ENCODE results near the gene OR4F6. TPM values are rescaled to one million over a fixed set of nuclear protein-coding genes. Genes with fewer than 3 reads are reported as not detected.
"Not testable (repeated sequence)": the region's sequence is repeated elsewhere in the genome, so short reads cannot be mapped to it uniquely, and the experiment has no call there.

Gene OR4F6
- total RNA-seq, 1 experiment from 2014 or later = not detected

- not testable (repeated sequence) for DNase-seq; H3K36me3 ChIP-seq (replicated peaks; ENCODE audit: control insufficient read depth, insufficient read depth, low read length); H3K4me3 ChIP-seq (ENCODE audit: insufficient read depth, low read depth, low read length); H3K27me3 ChIP-seq (ENCODE audit: control insufficient read depth, insufficient read depth, low read length)
Observed at GRCh38 chr15:101788503-101789269, 14.6 kb upstream of the OR4F6 start.

- not testable (repeated sequence) for H3K36me3 ChIP-seq (replicated peaks; ENCODE audit: control insufficient read depth, insufficient read depth, low read length); H3K4me3 ChIP-seq (ENCODE audit: insufficient read depth, low read depth, low read length); DNase-seq; H3K27me3 ChIP-seq (ENCODE audit: control insufficient read depth, insufficient read depth, low read length)
Observed at GRCh38 chr15:101790748-101791147, 12.6 kb upstream of the OR4F6 start.

- not testable (repeated sequence) for H3K4me3 ChIP-seq (ENCODE audit: insufficient read depth, low read depth, low read length); H3K27me3 ChIP-seq (ENCODE audit: control insufficient read depth, insufficient read depth, low read length); DNase-seq; H3K36me3 ChIP-seq (replicated peaks; ENCODE audit: control insufficient read depth, insufficient read depth, low read length)
Observed at GRCh38 chr15:101793981-101794380, 9.3 kb upstream of the OR4F6 start.

GRCh38 chr15:101795455-101795854 is 7.9 kb upstream of the OR4F6 start:
- H3K4me3 ChIP-seq (ENCODE audit: insufficient read depth, low read depth, low read length) = no peak overlapping the region
- no peaks in the 10 kb centered on the region for H3K36me3 ChIP-seq (replicated peaks; ENCODE audit: control insufficient read depth, insufficient read depth, low read length)
- no peak for DNase-seq
- no peaks in the 10 kb centered on the region for H3K27me3 ChIP-seq (ENCODE audit: control insufficient read depth, insufficient read depth, low read length)

- Histone ChIP-seq H3K27me3 (ENCODE audit: control insufficient read depth, insufficient read depth, low read length) (no peaks in the 10 kb centered on the region), H3K4me3 (ENCODE audit: insufficient read depth, low read depth, low read length) (no peak overlapping the region), H3K36me3 (replicated peaks; ENCODE audit: control insufficient read depth, insufficient read depth, low read length) (no peaks in the 10 kb centered on the region)
- no peak for DNase-seq
Observed at GRCh38 chr15:101799665-101800064, 3.6 kb upstream of the OR4F6 start.

- DNase-seq = no peak
- Histone ChIP-seq H3K36me3 (replicated peaks; ENCODE audit: control insufficient read depth, insufficient read depth, low read length) (no peaks in the 10 kb centered on the region), H3K27me3 (ENCODE audit: control insufficient read depth, insufficient read depth, low read length) (no peaks in the 10 kb centered on the region), H3K4me3 (ENCODE audit: insufficient read depth, low read depth, low read length) (no peak overlapping the region)
Observed at GRCh38 chr15:101801048-101801447, 2.3 kb upstream of the OR4F6 start.

- no peak for DNase-seq
- Histone ChIP-seq H3K36me3 (replicated peaks; ENCODE audit: control insufficient read depth, insufficient read depth, low read length) (no peaks in the 10 kb centered on the region), H3K4me3 (ENCODE audit: insufficient read depth, low read depth, low read length) (no peak overlapping the region), H3K27me3 (ENCODE audit: control insufficient read depth, insufficient read depth, low read length) (no peaks in the 10 kb centered on the region)
Observed at GRCh38 chr15:101803676-101804075, 367 bp downstream of the OR4F6 start.

GRCh38 chr15:101804375-101804774 is 1.1 kb downstream of the OR4F6 start:
- H3K27me3 ChIP-seq (ENCODE audit: control insufficient read depth, insufficient read depth, low read length) = no peaks in the 10 kb centered on the region
- DNase-seq = no peak
- H3K36me3 ChIP-seq (replicated peaks; ENCODE audit: control insufficient read depth, insufficient read depth, low read length) = no peaks in the 10 kb centered on the region
- no peak overlapping the region for H3K4me3 ChIP-seq (ENCODE audit: insufficient read depth, low read depth, low read length)

GRCh38 chr15:101804941-101805340 is 1.6 kb downstream of the OR4F6 start:
- Histone ChIP-seq H3K27me3 (ENCODE audit: control insufficient read depth, insufficient read depth, low read length) (no peaks in the 10 kb centered on the region), H3K4me3 (ENCODE audit: insufficient read depth, low read depth, low read length) (no peak overlapping the region), H3K36me3 (replicated peaks; ENCODE audit: control insufficient read depth, insufficient read depth, low read length) (no peaks in the 10 kb centered on the region)
- no peak for DNase-seq

GRCh38 chr15:101805605-101806345 is 2.5 kb downstream of the OR4F6 start:
- no peaks in the 10 kb centered on the region for H3K36me3 ChIP-seq (replicated peaks; ENCODE audit: control insufficient read depth, insufficient read depth, low read length)
- no peak overlapping the region for H3K4me3 ChIP-seq (ENCODE audit: insufficient read depth, low read depth, low read length)
- no peak for DNase-seq
- H3K27me3 ChIP-seq (ENCODE audit: control insufficient read depth, insufficient read depth, low read length) = no peaks in the 10 kb centered on the region

- H3K27me3 ChIP-seq (ENCODE audit: control insufficient read depth, insufficient read depth, low read length) = no peaks in the 10 kb centered on the region
- no peaks in the 10 kb centered on the region for H3K36me3 ChIP-seq (replicated peaks; ENCODE audit: control insufficient read depth, insufficient read depth, low read length)
- DNase-seq = no peak
- H3K4me3 ChIP-seq (ENCODE audit: insufficient read depth, low read depth, low read length) = no peak overlapping the region
Observed at GRCh38 chr15:101807345-101807945, 4.1 kb downstream of the OR4F6 start.

- no peak for DNase-seq
- H3K36me3 ChIP-seq (replicated peaks; ENCODE audit: control insufficient read depth, insufficient read depth, low read length) = no peaks in the 10 kb centered on the region
- no peak overlapping the region for H3K4me3 ChIP-seq (ENCODE audit: insufficient read depth, low read depth, low read length)
Observed at GRCh38 chr15:101808201-101808600, 4.9 kb downstream of the OR4F6 start.

GRCh38 chr15:101810456-101810855 is 7.1 kb downstream of the OR4F6 start:
- Histone ChIP-seq H3K27me3 (ENCODE audit: control insufficient read depth, insufficient read depth, low read length) (no peaks in the 10 kb centered on the region), H3K36me3 (replicated peaks; ENCODE audit: control insufficient read depth, insufficient read depth, low read length) (no peaks in the 10 kb centered on the region), H3K4me3 (ENCODE audit: insufficient read depth, low read depth, low read length) (no peak overlapping the region)
- no peak for DNase-seq

More at GRCh38 chr15:101808201-101808600, 4.9 kb downstream of the OR4F6 start:
- no peaks in the 10 kb centered on the region for H3K27me3 ChIP-seq (ENCODE audit: control insufficient read depth, insufficient read depth, low read length)

GRCh38 chr15:101810876-101811275 is 7.6 kb downstream of the OR4F6 start:
- DNase-seq = no peak
- H3K36me3 ChIP-seq (replicated peaks; ENCODE audit: control insufficient read depth, insufficient read depth, low read length) = no peaks in the 10 kb centered on the region
- H3K27me3 ChIP-seq (ENCODE audit: control insufficient read depth, insufficient read depth, low read length) = no peaks in the 10 kb centered on the region
- no peak overlapping the region for H3K4me3 ChIP-seq (ENCODE audit: insufficient read depth, low read depth, low read length)

GRCh38 chr15:101811902-101812301 is 8.6 kb downstream of the OR4F6 start, which contains the start of gene OR4F15:
OR4F15 (plus strand) TSS chr15:101812202; CDS start chr15:101818187, 5,985 bp downstream.
- Histone ChIP-seq H3K36me3 (replicated peaks; ENCODE audit: control insufficient read depth, insufficient read depth, low read length) (no peaks in the 10 kb centered on the region), H3K4me3 (ENCODE audit: insufficient read depth, low read depth, low read length) (no peak within 1 kb of the TSS), H3K27me3 (ENCODE audit: control insufficient read depth, insufficient read depth, low read length) (no peaks in the 10 kb centered on the region)
- no peak for DNase-seq

Measured in H7 (cell line).